GM13977 (cell line): ENCODE results near the gene GMDS.

Experiments
- DNase-seq: peaks from one replicate; pipeline ENCODE4 v3.0.0; 2012; ENCODE audit warnings: low spot score
- CTCF ChIP-seq: IDR thresholded peaks from 2 replicates; pipeline ENCODE4 v1.5.1; 2012; ENCODE audit warnings: mild to moderate bottlenecking, control low read depth; ENCODE audit not compliant: insufficient read depth; ENCODE audit errors: extremely low read depth, missing control alignments
- in situ Hi-C: fragments of 300-500 bp; cut with MboI; formaldehyde crosslinking; loops from one replicate; pipeline ENCODE4 v1.12.0; 2022; ENCODE audit warnings: low sequenced_read_pairs, low pct_unique_long_range_greater_than_20kb, mixed read lengths, inconsistent platforms; ENCODE audit not compliant: unreplicated experiment

The GMDS gene

GRCh38 chr6:1591243-1591642 is 654.2 kb downstream of the GMDS start:
- DNase-seq: no peak
- TF ChIP-seq CTCF: no peak
- in situ Hi-C loops: loop anchor here (10.0 to 25.0 kb wide), 2 partner anchors 764 to 1046 kb away; no protein-coding TSS in a partner anchor

GRCh38 chr6:1590580-1590979 is 654.8 kb downstream of the GMDS start:
- DNase-seq: no peak
- in situ Hi-C loops: loop anchor here (10.0 to 25.0 kb wide), 2 partner anchors 764 to 1047 kb away; no protein-coding TSS in a partner anchor
- TF ChIP-seq CTCF: no peak

GRCh38 chr6:1589208-1589607 is 656.2 kb downstream of the GMDS start:
- in situ Hi-C loops: loop anchor here (25.0 kb wide), 1 partner anchor 1048 kb away; no protein-coding TSS in a partner anchor
- no peak for DNase-seq

GRCh38 chr6:1587977-1588376 is 657.4 kb downstream of the GMDS start:
- peak; percentile 1 for TF ChIP-seq CTCF
- DNase-seq: no peak
- in situ Hi-C loops: loop anchor here (25.0 kb wide), 1 partner anchor 1049 kb away; no protein-coding TSS in a partner anchor

More at GRCh38 chr6:1589208-1589607, 656.2 kb downstream of the GMDS start:
- no peak for TF ChIP-seq CTCF

- in situ Hi-C loops: loop anchor here (25.0 kb wide), 1 partner anchor 1050 kb away; no protein-coding TSS in a partner anchor
- no peak for DNase-seq
- TF ChIP-seq CTCF: no peak
These were observed 657.9 kb downstream of the GMDS start for GRCh38 chr6:1587546-1587945.

- TF ChIP-seq CTCF: no peak
- no peak for DNase-seq
- in situ Hi-C loops: loop anchor here (25.0 kb wide), 1 partner anchor 1050 kb away; no protein-coding TSS in a partner anchor
These were observed 658.4 kb downstream of the GMDS start for GRCh38 chr6:1586861-1587450.
